ENCODE results near the gene TCIRG1.

The TCIRG1 gene

DNA sequence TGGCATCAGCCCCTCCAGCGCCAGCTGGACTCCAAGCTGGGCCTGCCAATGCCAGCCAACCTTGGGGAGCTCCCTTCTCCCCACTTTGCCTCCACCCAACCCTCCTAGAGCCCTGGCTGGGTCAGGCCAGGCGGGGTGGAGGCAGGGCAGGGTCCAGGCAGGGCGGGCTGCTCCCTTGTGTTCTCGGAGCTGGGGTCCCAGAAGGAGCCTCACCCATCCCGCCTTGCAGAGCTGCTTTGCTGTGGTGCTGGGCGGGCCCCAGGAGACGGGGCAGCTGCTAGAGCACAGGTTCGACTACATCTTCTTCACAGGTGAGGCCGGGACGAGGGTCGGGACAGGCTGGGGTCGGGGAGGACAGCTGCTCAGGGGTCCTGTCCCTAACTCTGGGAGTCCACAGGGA, 19.3 kb upstream of the TCIRG1 start:
- TF ChIP-seq, protein P1, sequence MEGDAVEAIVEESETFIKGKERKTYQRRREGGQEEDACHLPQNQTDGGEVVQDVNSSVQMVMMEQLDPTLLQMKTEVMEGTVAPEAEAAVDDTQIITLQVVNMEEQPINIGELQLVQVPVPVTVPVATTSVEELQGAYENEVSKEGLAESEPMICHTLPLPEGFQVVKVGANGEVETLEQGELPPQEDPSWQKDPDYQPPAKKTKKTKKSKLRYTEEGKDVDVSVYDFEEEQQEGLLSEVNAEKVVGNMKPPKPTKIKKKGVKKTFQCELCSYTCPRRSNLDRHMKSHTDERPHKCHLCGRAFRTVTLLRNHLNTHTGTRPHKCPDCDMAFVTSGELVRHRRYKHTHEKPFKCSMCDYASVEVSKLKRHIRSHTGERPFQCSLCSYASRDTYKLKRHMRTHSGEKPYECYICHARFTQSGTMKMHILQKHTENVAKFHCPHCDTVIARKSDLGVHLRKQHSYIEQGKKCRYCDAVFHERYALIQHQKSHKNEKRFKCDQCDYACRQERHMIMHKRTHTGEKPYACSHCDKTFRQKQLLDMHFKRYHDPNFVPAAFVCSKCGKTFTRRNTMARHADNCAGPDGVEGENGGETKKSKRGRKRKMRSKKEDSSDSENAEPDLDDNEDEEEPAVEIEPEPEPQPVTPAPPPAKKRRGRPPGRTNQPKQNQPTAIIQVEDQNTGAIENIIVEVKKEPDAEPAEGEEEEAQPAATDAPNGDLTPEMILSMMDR (conservative IDR thresholded peaks at IDR 0.05): no peak
- H3K27ac ChIP-seq: no peak overlapping the region

DNA sequence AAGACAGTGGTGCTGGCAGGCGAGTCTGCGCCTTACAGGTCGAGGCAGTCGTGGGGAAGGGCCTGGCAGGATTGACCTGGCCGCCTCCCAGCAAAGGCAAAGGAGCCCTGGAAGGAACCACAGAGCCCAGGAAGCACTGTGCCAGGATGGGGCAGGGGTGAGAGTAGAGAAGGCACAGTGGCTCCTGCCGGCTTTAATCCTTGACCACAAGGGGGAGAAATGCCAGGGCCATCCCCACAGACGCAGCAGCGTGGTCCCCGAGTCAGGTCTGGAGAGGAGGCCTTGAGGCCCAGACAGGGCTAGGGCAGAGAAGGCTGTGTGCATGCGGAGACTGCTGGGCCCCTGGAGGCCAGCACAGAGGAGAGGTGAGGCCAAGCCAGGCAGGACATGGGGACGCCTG, 18.2 kb upstream of the TCIRG1 start:
- TF ChIP-seq, protein P1 (conservative IDR thresholded peaks at IDR 0.05): no peak
- peak overlapping the region; percentile 13; the same call in 1 of the 2 replicates for H3K27ac ChIP-seq

DNA sequence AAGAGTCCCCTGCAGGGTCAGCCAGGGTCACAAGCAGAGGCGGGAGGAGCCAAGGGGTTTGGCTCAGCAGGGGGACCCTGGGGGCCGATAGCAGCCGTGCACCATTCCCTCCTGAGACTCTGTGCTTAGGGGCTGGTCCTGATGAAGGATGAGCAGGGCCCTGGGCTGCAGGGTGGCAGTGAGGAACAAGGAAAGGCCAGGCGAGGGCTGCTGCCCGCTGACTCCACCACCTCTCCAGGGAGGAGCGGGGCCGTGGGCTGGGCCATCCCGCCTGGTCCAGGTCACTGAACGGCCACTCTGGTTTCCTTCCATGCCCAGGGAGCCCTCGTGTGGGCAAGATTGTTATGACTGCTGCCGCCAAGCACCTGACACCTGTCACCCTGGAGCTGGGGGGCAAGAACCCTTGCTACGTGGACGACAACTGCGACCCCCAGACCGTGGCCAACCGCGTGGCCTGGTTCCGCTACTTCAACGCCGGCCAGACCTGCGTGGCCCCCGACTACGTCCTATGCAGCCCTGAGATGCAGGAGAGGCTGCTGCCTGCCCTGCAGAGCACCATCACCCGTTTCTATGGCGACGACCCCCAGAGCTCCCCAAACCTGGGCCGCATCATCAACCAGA, 17.5 kb upstream of the TCIRG1 start:
- H3K27ac ChIP-seq: peak overlapping the region; percentile 13; the same call in 1 of the 2 replicates
- TF ChIP-seq, protein P1 (conservative IDR thresholded peaks at IDR 0.05): peak; percentile 95

DNA sequence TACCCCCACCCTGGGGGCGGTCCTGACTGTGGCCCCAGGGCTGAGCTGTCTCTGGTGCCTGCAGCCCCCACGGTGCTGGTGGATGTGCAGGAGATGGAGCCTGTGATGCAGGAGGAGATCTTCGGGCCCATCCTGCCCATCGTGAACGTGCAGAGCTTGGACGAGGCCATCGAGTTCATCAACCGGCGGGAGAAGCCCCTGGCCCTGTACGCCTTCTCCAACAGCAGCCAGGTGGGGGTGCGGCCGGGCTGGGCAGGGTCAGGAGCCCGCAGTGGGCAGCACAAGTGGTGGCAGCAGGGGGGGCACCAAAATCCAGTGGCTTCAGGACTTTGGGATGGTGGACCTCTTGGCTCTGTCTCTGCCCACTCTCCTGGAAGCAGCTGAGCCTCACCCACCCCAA, 16.3 kb upstream of the TCIRG1 start:
- no peak overlapping the region for H3K27ac ChIP-seq
- TF ChIP-seq, protein P1 (conservative IDR thresholded peaks at IDR 0.05): no peak

DNA sequence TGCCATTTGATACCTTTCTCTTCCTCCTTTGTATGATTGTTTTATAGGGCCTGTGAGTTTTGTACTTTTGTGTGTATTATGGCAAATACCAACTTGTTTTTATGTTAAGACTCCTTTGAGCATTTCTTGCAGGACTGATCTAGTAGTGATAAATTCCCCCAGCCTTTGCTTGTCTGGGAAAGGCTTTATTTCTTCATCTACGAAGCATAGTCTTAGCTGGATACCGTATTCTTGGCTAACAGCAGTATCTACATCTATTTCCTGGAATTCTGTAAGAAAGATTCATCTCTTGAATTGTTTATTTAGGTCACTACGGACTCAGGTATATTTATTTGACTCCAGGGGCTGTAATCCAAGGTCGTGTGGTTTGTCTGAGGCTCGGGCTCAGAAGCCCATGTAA, 14.3 kb upstream of the TCIRG1 start:
- TF ChIP-seq, protein P1 (conservative IDR thresholded peaks at IDR 0.05): no peak

DNA sequence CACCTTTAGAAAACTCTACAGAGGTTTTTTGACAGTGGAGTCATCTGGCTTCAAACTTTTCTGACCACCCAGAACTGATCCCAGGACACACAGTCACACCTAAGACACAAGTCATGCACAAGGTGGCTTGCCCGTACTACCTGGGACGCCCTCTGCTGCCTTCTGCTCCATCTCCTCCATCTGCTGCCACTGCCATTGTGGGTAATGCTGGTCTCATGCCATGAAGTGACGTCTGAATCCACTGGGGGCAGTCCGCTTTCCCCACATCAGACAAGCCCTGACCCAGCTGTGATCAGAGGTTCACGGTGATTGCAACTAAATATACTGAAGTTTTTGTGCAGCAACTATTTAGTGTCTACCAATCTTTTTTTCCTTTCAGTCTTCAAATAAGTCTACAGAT, 13.8 kb upstream of the TCIRG1 start:
- TF ChIP-seq, protein P1 (conservative IDR thresholded peaks at IDR 0.05): peak; percentile 32; the same call in 1 of the 2 replicates

More for the DNA sequence above, 14.3 kb upstream of the TCIRG1 start:
- no peak overlapping the region for H3K27ac ChIP-seq

DNA sequence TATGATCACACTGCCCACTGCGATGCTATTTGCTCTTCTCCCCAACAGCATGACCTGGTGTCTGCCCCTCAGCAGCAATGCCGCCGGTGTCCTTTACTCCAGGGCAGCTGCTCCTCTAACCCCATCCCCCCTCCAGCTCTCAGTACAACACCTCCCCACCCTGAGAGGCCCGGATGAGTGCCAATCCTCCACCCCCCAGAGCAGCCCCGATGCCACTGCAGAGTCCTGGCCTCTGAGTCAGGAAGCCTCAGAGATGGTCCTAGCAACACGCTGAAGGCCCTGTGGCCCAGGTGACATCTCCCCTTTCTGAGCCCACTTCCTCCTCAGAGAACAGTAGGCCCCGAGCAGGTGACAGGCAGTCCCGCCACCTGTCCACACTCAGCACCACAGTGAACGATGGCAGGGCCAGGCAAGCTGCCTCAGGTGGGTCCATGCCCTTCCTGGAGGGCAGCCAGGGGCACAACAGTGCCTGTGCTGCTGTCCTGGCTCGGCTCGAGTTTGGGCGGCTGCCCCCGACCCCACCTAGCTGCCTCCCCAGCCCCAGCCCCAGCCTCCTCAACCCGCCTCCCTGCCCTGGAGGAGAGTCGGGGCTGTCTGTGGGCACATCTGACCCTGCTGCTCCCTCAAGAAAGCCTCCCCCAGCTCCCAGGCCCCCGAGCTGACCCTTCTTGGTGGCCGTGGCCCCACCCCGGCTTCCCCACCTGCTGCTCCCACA, 12.3 kb upstream of the TCIRG1 start:
- H3K27ac ChIP-seq: no peak overlapping the region
- TF ChIP-seq, protein P1 (conservative IDR thresholded peaks at IDR 0.05): no peak

More for the DNA sequence above, 13.8 kb upstream of the TCIRG1 start:
- no peak overlapping the region for H3K27ac ChIP-seq

Data from VCaP (cell line).